K562 (cell line): ENCODE data around the gene NXF1. TPM values are rescaled to one million over a fixed set of nuclear protein-coding genes. Genes with fewer than 3 reads are reported as not detected.

ENCODE experiments used
- ASH1L ChIP-seq: fragments of 450-650 bp; IDR thresholded peaks from 2 replicates; pipeline ENCODE4 v1.6.1; 2018; ENCODE audit warnings: borderline replicate concordance, mild to moderate bottlenecking, low read depth; ENCODE audit not compliant: partially characterized antibody
- CBFA2T3 ChIP-seq: fragments of 450-650 bp; IDR thresholded peaks from 2 replicates; pipeline ENCODE4 v1.6.1; 2017
- CUX1 ChIP-seq: fragments of 200-800 bp; sonication (Bioruptor generic); IDR thresholded peaks from 2 replicates; pipeline ENCODE4 v1.6.1; 2016; ENCODE audit warnings: missing genetic modification characterization, missing compliant biosample characterization
- DNMT1 ChIP-seq: fragments of 450-650 bp; IDR thresholded peaks from 2 replicates; pipeline ENCODE4 v1.6.1; 2016; ENCODE audit warnings: antibody characterized with exemption, mild to moderate bottlenecking
- MYNN ChIP-seq, 2 experiments: sonication (generic); formaldehyde crosslinking in 1 of 2; IDR thresholded peaks; 2 replicates each; pipeline versions ENCODE4 v1.5.0 to v1.6.1; 2016 to 2020; ENCODE audit warnings: antibody characterized with exemption in 1 of 2, missing genetic modification reagents in 1 of 2
- PTRF ChIP-seq: fragments of 450-650 bp; IDR thresholded peaks from 2 replicates; pipeline ENCODE4 v1.6.1; 2016; ENCODE audit warnings: mild to moderate bottlenecking, missing genetic modification characterization, missing compliant biosample characterization
- ZHX1 ChIP-seq: fragments of 150-350 bp; conservative IDR thresholded peaks from 2 replicates; pipeline ENCODE4 v1.6.1; 2014; ENCODE audit warnings: low read length
- ZNF609 ChIP-seq: sonication (generic); formaldehyde crosslinking; IDR thresholded peaks from 2 replicates; pipeline ENCODE4 v1.8.1; 2023; ENCODE audit warnings: missing genetic modification reagents, mild to moderate bottlenecking, borderline replicate concordance
- polyA plus RNA-seq, 8 experiments: library from polyadenylated mRNA; depleted of rRNA in 4 of 8; stranded (reverse) in 5 of 8; unstranded in 3 of 8; fragments of >200 nt; fragmentation: Nextera tagmentation in 2 of 8; fragmentation: Illumina TruSeq in 1 of 8; extraction: Ambion mirVana in 2 of 8; extraction: Trizol in 1 of 8; gene quantifications; 2 replicates each; pipeline versions ENCODE4 v1.2.1 to v1.2.3, GENCODE V29; 2011 to 2014; ENCODE audit warnings: inconsistent platforms in 1 of 8, missing spikeins in 1 of 8
- total RNA-seq, 7 experiments: library from RNA; depleted of rRNA in 6 of 7; stranded (reverse); fragments of >200 nt in 6 of 7; fragmentation: Illumina TruSeq in 2 of 7; extraction: Trizol in 2 of 7; gene quantifications; 2 replicates each; pipeline versions ENCODE4 v1.2.1 to v1.2.3, GENCODE V29; 2011 to 2021; ENCODE audit warnings: low replicate concordance in 1 of 7

The NXF1 gene
- total and polyA plus RNA-seq, 9 of the 15 experiments (the other 6 are each of a cell fraction or from before 2014, with no cell fraction given), result 18.1 to 98.3 (median 35.8) TPM

DNA sequence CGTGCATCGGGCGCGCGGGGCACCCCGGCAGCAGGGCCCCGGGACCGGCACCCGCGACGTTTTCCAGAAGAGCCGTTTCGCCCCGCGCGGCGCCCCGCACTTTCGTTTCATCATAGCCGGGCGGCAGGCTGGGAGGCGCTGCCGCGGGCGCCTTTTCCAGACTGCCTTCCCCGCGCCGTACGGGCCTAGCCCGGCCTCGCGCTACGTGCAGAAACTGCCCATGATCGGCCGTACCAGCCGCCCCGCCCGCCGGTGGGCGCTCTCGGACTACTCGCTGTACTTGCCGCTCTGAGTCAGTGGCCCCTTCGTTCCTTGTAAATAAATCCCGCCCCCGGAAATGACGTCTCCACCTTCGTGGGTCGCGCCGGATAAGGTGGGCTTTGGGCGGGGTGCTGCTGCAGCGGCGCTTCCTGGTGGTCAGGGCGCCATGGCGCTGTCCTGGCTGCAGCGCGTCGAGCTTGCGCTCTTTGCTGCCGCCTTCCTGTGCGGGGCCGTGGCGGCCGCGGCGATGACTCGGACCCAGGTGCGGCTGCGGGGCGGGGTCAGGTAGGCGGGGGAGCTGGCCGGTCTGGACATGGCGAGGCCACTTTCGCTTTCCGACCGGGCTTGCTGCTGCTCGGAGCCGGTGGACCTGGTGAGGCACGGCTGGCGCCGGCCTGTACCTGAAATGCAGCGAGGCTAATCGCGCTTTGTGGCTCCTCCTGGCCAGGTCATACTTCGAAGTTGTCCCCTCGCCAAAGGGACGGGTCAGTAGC lies 18.1 kb downstream of the NXF1 start, which contains the start of gene TMEM179B (continued):
- 0 out of 2 replicates have a peak, but pooled peaks have one; percentile 55 for TF ChIP-seq ZHX1
- no peak for TF ChIP-seq CBFA2T3
- no peak for TF ChIP-seq PTRF (tag)
- TF ChIP-seq ASH1L, result no peak
- TF ChIP-seq MYNN (IDR thresholded peaks at IDR 0.05), result peak; percentile 15; the same call in 1 of the 2 replicates
- TF ChIP-seq MYNN (CRISPR knock-in tag; IDR thresholded peaks at IDR 0.05), result no peak
- TF ChIP-seq DNMT1, result peak; percentile 85; the same call in 1 of the 2 replicates
- peak; percentile 95 for TF ChIP-seq ZNF609 (CRISPR knock-in tag)
- no peak for TF ChIP-seq CUX1 (CRISPR knock-in tag)
